ENCODE data around the gene HIPK4.
"Not testable (repeated sequence)": the region's sequence is repeated elsewhere in the genome, so short reads cannot be mapped to it uniquely, and the experiment has no call there.

The HIPK4 gene

GRCh38 chr19:40348961-40349507 is 40.9 kb downstream of the HIPK4 start:
- H3K4me3 Mint-ChIP-seq: peak overlapping the region; percentile 99
- H3K9me3 Mint-ChIP-seq (ENCODE audit: low read depth): no peaks in the 10 kb centered on the region
- peaks cover 28% of the 10 kb centered on the region for H3K4me1 Mint-ChIP-seq (ENCODE audit: low read depth)
- H3K36me3 Mint-ChIP-seq: no peaks in the 10 kb centered on the region
- no peaks in the 10 kb centered on the region for H3K27me3 Mint-ChIP-seq
- H3K27ac Mint-ChIP-seq: peak overlapping the region; percentile 91

DNA sequence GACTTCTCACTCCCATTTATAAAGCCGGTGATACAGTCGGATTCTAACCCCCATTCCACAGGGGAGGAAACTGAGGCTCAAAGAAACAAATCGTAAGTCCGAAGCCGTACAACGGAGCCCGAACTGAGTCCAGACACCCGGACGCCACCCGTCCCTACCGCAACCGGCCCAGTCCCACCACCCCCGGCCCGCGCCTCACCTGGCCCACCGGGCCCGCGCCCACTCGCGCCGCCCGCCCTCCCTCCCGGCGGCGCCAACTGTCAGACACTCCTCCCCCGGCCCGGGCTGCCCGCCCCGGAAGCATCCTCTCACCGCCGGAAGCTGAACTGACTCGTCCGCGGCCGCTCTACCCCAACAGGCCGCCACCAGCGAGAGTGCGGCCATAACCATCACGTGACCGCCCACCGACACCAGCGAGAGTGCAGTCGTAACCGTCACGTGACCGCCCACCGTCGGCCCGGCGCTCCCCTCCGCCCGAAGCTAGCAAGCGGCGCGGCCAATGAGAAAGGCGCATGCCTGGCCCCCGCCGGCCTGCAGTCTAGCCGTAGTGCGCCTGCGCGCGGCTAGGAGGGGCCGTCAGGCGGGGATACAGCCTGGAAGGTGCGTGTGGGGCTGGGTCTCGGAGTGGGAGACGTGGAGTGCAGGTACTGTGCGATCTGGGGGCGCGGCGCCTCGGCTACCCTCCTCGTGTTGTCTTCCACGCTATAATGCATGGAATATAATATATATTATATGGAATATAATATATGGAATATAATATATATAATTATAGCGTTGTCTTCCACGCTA is 41.7 kb downstream of the HIPK4 start, which contains the start of the genes C19orf47 and PLD3:
Gene C19orf47, minus strand, starts transcription at position 273 of the 789 bp plus-strand sequence. CDS start 6,540 bp downstream, outside the sequence.
Gene PLD3, plus strand, starts transcription at position 571 of the 789 bp plus-strand sequence. CDS start 17,789 bp downstream, outside the sequence.
- peak within 1 kb of the TSS; percentile 99 for H3K4me3 Mint-ChIP-seq
- H3K4me1 Mint-ChIP-seq (ENCODE audit: low read depth): peaks cover 28% of the 10 kb centered on the region
- H3K36me3 Mint-ChIP-seq: no peaks in the 10 kb centered on the region
- H3K27ac Mint-ChIP-seq: peak within 1 kb of the TSS; percentile 91
- H3K27me3 Mint-ChIP-seq: no peaks in the 10 kb centered on the region
- H3K9me3 Mint-ChIP-seq (ENCODE audit: low read depth): no peaks in the 10 kb centered on the region

DNA sequence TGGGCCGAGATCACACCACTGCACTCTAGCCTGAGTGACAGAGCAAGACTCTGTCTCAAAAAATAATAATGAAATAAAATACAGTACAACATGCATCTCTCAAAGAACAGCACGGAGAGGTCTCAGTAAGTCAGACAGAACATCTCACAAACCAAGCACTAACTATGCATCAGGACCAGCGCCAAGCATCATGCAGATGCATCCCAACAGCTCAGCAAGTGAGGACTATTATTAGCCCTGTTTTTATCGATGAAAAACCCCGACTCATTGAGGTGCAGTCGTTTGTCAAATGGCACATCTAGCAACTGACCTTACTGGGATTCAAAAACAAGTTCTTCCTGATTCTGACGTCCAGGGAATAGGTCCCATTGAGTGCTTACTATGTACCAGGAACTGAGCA is 45.6 kb downstream of the HIPK4 start:
- H3K4me3 Mint-ChIP-seq: no peak overlapping the region
- no peaks in the 10 kb centered on the region for H3K9me3 Mint-ChIP-seq (ENCODE audit: low read depth)
- H3K4me1 Mint-ChIP-seq (ENCODE audit: low read depth): peaks cover 28% of the 10 kb centered on the region
- H3K36me3 Mint-ChIP-seq: peaks cover 4% of the 10 kb centered on the region
- no peaks in the 10 kb centered on the region for H3K27me3 Mint-ChIP-seq
- H3K27ac Mint-ChIP-seq: no peak overlapping the region

- H3K9me3 Mint-ChIP-seq (ENCODE audit: low read depth): no peaks in the 10 kb centered on the region
- H3K4me3 Mint-ChIP-seq: no peak overlapping the region
- H3K27ac Mint-ChIP-seq: no peak overlapping the region
- H3K36me3 Mint-ChIP-seq: peaks cover 7% of the 10 kb centered on the region
- peaks cover 21% of the 10 kb centered on the region for H3K4me1 Mint-ChIP-seq (ENCODE audit: low read depth)
- H3K27me3 Mint-ChIP-seq: no peaks in the 10 kb centered on the region
Measured at GRCh38 chr19:40342644-40343311, 47.2 kb downstream of the HIPK4 start.

GRCh38 chr19:40341601-40342482 is 48.1 kb downstream of the HIPK4 start:
- Mint-ChIP-seq H3K27me3 (no peaks in the 10 kb centered on the region), H3K4me3 (no peak overlapping the region), H3K9me3 (ENCODE audit: low read depth) (no peaks in the 10 kb centered on the region), H3K36me3 (peaks cover 7% of the 10 kb centered on the region), H3K4me1 (ENCODE audit: low read depth) (peaks cover 14% of the 10 kb centered on the region), H3K27ac (no peak overlapping the region)

GRCh38 chr19:40339018-40339728 is 50.8 kb downstream of the HIPK4 start:
- no peaks in the 10 kb centered on the region for H3K9me3 Mint-ChIP-seq (ENCODE audit: low read depth)
- H3K4me3 Mint-ChIP-seq: no peak overlapping the region
- peaks cover 10% of the 10 kb centered on the region for H3K4me1 Mint-ChIP-seq (ENCODE audit: low read depth)
- no peak overlapping the region for H3K27ac Mint-ChIP-seq
- peaks cover 7% of the 10 kb centered on the region for H3K36me3 Mint-ChIP-seq
- H3K27me3 Mint-ChIP-seq: no peaks in the 10 kb centered on the region

- no peaks in the 10 kb centered on the region for H3K9me3 Mint-ChIP-seq (ENCODE audit: low read depth)
- H3K4me3 Mint-ChIP-seq: no peak overlapping the region
- no peaks in the 10 kb centered on the region for H3K27me3 Mint-ChIP-seq
- H3K4me1 Mint-ChIP-seq (ENCODE audit: low read depth): peaks cover 6% of the 10 kb centered on the region
- H3K36me3 Mint-ChIP-seq: peaks cover 12% of the 10 kb centered on the region
- H3K27ac Mint-ChIP-seq: no peak overlapping the region
Measured at GRCh38 chr19:40337594-40337993, 52.4 kb downstream of the HIPK4 start.

- peaks cover 3% of the 10 kb centered on the region for H3K4me1 Mint-ChIP-seq (ENCODE audit: low read depth)
- H3K9me3 Mint-ChIP-seq (ENCODE audit: low read depth): no peaks in the 10 kb centered on the region
- H3K27ac Mint-ChIP-seq: no peak overlapping the region
- H3K36me3 Mint-ChIP-seq: peaks cover 12% of the 10 kb centered on the region
- H3K27me3 Mint-ChIP-seq: no peaks in the 10 kb centered on the region
- no peak overlapping the region for H3K4me3 Mint-ChIP-seq
Measured at GRCh38 chr19:40337107-40337506, 52.9 kb downstream of the HIPK4 start.

- peaks cover 12% of the 10 kb centered on the region for H3K36me3 Mint-ChIP-seq
- H3K27me3 Mint-ChIP-seq: no peaks in the 10 kb centered on the region
- peaks cover 3% of the 10 kb centered on the region for H3K4me1 Mint-ChIP-seq (ENCODE audit: low read depth)
- no peaks in the 10 kb centered on the region for H3K9me3 Mint-ChIP-seq (ENCODE audit: low read depth)
- no peak overlapping the region for H3K4me3 Mint-ChIP-seq
- H3K27ac Mint-ChIP-seq: no peak overlapping the region
Measured at GRCh38 chr19:40336601-40336900, 53.4 kb downstream of the HIPK4 start.

GRCh38 chr19:40335855-40336600 is 54.0 kb downstream of the HIPK4 start:
- H3K27ac Mint-ChIP-seq: no peak overlapping the region
- peaks cover 12% of the 10 kb centered on the region for H3K36me3 Mint-ChIP-seq
- peaks cover 3% of the 10 kb centered on the region for H3K4me1 Mint-ChIP-seq (ENCODE audit: low read depth)
- H3K4me3 Mint-ChIP-seq: no peak overlapping the region
- H3K9me3 Mint-ChIP-seq (ENCODE audit: low read depth): no peaks in the 10 kb centered on the region
- H3K27me3 Mint-ChIP-seq: no peaks in the 10 kb centered on the region

DNA sequence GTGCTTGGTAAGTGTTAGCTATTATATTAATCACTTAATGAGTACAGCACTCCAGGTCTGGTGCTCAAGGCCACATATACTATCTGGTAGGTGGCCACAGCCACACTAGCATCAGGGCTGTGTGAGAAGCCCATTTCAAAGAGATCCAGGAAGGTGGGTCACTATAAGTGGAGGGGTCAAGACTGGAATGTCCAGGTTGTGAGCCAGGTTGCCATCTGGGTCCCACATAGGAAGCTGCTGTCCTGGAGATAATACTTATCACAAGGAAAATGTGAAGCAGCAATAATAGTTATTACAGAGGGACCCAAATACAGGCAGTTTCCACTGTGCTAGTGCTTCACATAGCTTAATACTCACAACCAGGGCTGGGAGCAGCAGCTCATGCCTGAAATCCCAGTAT is 54.9 kb downstream of the HIPK4 start:
- Mint-ChIP-seq H3K27ac (no peak overlapping the region), H3K4me1 (ENCODE audit: low read depth) (peaks cover 3% of the 10 kb centered on the region), H3K9me3 (ENCODE audit: low read depth) (no peaks in the 10 kb centered on the region), H3K36me3 (peaks cover 12% of the 10 kb centered on the region), H3K27me3 (no peaks in the 10 kb centered on the region), H3K4me3 (no peak overlapping the region)

DNA sequence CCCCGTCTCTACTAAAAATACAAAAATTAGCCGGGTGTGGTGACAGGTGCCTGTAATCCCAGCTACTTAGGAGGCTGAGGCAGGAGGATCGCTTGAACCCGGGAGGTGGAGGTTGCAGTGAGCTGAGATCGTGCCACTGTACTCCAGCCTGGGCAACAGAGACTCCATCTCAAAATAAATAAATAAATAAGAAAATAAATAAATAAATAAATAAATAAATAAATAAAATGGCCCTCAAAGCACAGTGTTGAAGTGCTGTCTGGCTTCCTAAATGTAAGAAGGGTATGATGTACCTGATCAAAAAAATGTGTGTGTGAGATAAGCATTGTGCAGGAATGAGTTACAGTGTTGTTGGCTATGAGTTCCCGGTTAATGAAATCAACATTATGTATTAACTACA is 56.9 kb downstream of the HIPK4 start:
- not testable (repeated sequence) for H3K9me3 Mint-ChIP-seq (ENCODE audit: low read depth); H3K4me3 Mint-ChIP-seq; H3K4me1 Mint-ChIP-seq (ENCODE audit: low read depth); H3K27ac Mint-ChIP-seq; H3K27me3 Mint-ChIP-seq; H3K36me3 Mint-ChIP-seq

- H3K4me3 Mint-ChIP-seq: no peak overlapping the region
- H3K36me3 Mint-ChIP-seq: peaks cover 5% of the 10 kb centered on the region
- no peaks in the 10 kb centered on the region for H3K27me3 Mint-ChIP-seq
- H3K9me3 Mint-ChIP-seq (ENCODE audit: low read depth): no peaks in the 10 kb centered on the region
- no peak overlapping the region for H3K27ac Mint-ChIP-seq
- H3K4me1 Mint-ChIP-seq (ENCODE audit: low read depth): no peaks in the 10 kb centered on the region
Measured at GRCh38 chr19:40332669-40333068, 57.3 kb downstream of the HIPK4 start.

DNA sequence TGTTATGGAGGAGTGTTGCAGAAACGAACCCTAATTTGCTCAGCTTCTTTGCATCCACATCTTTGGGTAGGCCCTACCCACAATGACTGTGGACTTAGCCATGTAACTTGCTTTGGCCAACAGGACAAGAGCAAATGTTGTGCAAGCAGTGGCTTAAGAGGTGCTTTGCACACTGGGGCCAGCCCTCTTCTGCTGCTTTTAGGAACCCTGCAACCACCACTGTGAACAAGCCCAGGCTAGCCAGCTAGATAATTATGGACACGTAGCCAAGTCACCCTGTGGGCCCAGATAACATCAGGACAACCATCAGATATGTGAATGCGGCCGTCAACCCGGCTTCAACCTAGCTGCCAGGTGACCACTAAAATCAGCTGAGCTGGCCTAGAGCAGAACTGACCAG is 58.9 kb downstream of the HIPK4 start:
- H3K9me3 Mint-ChIP-seq (ENCODE audit: low read depth): no peaks in the 10 kb centered on the region
- no peak overlapping the region for H3K27ac Mint-ChIP-seq
- H3K27me3 Mint-ChIP-seq: no peaks in the 10 kb centered on the region
- no peaks in the 10 kb centered on the region for H3K4me1 Mint-ChIP-seq (ENCODE audit: low read depth)
- H3K4me3 Mint-ChIP-seq: no peak overlapping the region
- H3K36me3 Mint-ChIP-seq: peaks cover 5% of the 10 kb centered on the region
